ENCODE data around the gene BCL2.

DNA sequence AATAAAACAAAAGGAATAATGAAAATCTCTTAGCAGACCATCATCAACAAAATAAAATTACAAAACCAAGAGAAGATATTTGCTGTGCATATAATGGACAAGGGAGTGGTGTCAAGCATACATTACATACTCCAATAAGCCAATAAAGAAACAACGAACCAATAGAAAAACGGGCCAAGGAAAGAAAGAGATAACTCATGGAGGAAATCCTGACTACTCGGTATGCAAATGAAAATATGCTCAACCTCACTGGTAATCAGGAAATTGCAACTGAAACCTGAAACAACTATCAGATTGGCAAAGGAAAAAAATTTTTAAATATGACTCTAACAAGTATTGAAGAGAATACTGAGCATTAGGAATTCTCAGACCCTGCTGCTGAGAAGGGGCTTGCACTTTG is 84.7 kb downstream of the BCL2 start:
- TF ChIP-seq POLR2AphosphoS5 (IDR thresholded peaks at IDR 0.05), result no peak
- TF ChIP-seq, protein P1, sequence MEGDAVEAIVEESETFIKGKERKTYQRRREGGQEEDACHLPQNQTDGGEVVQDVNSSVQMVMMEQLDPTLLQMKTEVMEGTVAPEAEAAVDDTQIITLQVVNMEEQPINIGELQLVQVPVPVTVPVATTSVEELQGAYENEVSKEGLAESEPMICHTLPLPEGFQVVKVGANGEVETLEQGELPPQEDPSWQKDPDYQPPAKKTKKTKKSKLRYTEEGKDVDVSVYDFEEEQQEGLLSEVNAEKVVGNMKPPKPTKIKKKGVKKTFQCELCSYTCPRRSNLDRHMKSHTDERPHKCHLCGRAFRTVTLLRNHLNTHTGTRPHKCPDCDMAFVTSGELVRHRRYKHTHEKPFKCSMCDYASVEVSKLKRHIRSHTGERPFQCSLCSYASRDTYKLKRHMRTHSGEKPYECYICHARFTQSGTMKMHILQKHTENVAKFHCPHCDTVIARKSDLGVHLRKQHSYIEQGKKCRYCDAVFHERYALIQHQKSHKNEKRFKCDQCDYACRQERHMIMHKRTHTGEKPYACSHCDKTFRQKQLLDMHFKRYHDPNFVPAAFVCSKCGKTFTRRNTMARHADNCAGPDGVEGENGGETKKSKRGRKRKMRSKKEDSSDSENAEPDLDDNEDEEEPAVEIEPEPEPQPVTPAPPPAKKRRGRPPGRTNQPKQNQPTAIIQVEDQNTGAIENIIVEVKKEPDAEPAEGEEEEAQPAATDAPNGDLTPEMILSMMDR (IDR thresholded peaks at IDR 0.05), result no peak

All from prostate gland (tissue), 2 donors.